NCI-H82 (cell line): Measurements from ENCODE around the gene LRRTM3.

ENCODE experiments used
- DNase-seq: peaks from one replicate; lab custom pipeline; 2025; lab: John Stamatoyannopoulos, UW

LRRTM3 gene

DNA sequence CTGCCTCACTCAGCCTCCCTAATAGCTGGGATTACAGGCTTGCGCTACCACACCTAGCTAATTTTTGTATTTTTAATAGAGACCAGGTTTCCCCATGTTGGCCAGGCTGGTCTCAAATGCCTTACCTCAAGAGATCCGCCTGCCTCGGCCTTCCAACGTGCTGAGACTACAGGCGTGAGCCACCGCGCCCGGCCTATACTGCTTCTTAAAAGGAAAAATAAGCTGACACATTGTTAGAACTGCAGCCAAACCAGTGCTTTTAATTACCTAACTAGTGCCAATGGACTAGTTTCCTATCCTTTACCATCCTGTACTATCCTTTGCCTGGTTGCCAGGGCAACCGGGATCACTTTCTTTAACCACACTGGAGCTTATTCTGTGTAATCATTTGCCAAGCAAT, 108.0 kb downstream of the LRRTM3 start:
- no peak for DNase-seq

DNA sequence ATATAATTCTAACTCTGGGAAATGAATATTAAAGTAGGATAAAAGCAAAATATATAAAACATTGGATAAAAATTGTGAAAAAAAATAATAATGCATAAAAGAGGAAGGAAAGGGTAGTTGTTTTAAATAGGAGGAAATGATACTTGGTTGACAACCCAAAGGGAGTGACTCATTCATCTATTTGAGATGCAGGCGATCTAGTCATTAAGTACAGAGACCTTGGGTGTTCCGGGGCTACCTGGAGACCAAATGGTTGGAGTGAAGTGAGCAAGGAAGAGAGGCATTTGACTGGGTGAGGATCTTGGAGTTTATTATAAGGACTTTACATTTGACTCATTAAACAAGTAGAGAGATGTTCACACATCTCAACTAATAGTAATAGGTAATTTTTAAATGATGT, 111.0 kb downstream of the LRRTM3 start:
- DNase-seq: no peak

DNA sequence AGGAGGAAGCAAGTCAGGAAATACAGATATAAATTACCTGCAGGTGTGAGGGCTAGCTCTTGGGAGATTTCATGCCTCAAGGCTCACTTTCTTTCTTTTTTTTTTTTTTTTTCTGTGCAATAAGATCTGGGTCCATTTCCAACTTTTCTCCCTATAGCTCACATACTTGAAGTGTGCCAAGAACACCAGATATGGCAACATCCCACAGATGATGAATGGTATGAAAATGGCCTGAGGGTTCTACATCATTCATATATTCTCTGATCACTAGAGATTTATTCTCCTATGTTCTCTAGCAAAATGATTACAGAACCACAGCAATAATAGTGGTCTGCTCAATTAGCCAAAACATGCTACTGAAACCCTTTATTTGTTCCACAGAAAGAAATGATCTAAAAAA, 117.2 kb downstream of the LRRTM3 start:
- DNase-seq: no peak

DNA sequence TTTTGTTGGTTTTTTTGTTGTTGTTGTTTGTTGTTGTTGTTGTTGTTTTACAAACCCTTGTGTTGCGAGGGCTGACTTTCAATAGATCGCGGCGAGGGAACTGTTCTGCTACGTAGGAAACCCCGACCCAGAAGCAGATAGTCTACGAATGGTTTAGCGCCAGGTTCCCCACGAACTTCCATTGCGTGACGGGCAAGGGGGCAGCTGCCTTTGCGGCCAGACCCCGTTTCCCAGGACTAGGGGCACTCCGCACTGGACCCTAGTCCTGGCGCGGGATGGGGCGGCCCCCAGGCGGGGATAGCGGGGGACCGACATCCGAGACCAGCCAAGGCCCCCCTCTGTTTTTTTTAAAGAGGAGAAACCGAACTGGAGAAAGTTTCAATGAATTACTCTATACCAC, 119.6 kb downstream of the LRRTM3 start:
- DNase-seq: no peak

DNA sequence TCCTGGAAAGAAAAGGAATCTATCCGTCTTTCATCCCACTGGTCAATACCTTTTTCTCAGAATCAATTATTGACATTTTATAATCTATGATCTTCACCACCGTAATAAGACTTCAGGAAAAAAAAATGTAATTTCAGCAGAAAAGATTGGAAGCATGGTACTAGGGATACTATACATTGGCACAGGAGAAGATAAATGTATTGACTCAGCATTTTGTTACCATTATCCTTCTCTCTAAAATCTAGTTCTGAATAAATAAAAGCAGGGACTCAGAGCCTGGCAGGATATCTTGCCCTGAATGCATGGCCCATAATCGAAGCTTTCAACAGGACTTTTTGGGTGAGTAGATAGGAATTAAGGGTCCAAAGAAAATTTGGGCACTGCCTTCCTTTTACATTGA, 120.7 kb downstream of the LRRTM3 start:
- no peak for DNase-seq

DNA sequence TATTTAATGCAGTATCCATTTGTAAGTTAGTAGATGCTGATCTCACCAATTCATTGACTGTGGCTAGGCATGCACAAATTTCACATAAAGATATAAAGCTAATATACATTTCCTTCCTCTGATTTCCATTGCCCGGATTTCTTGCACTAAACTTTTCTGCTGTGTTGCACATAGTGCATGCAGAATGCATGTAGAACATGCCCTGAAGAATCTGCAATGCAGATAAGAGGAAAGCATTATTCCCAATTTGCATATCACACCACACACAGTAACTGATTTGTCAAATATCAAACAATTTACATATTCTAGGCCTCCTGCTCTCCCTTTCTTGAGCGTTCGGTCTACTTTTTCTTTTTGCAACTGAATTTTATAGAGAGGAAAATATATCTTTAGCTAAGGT, 124.2 kb downstream of the LRRTM3 start:
- no peak for DNase-seq

DNA sequence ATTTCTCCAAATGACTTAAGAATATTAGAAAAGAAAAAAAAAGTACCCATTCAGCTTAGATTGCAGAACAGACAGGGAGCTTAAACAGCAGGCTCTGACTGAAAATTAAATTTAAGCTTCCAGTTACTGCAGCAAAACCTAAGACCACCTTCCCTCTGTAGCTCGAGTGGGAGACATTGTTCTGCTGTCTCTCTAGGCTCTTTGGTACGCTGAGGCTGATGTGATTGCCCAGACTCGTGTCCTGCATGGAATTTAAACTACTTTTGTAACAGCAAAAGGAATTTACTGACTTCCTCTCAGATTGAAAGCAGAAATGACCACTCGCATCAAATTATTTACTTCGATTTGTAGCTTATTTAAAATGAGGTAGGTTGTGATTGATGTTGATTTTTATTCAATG, 124.6 kb downstream of the LRRTM3 start:
- DNase-seq: no peak

DNA sequence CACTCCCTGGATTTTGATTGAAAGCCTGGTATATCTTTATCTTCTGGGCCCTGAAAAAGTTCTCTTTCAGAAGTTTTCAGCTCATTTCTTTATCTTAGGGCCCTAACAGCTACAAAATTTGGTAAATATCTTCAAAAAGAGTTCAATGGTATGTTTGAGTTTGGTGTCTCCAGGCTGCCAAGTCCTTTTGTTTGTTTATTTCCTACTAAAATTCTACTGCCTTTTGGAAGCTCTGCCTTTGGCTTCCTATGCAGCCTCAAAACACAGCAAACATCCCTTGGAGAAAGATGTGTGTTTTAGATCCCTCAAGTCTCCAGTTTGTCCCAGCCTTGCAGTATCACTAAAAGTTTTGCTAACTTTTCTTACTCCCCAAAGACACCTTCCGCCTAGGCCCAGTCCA, 146.8 kb downstream of the LRRTM3 start:
- DNase-seq: no peak

DNA sequence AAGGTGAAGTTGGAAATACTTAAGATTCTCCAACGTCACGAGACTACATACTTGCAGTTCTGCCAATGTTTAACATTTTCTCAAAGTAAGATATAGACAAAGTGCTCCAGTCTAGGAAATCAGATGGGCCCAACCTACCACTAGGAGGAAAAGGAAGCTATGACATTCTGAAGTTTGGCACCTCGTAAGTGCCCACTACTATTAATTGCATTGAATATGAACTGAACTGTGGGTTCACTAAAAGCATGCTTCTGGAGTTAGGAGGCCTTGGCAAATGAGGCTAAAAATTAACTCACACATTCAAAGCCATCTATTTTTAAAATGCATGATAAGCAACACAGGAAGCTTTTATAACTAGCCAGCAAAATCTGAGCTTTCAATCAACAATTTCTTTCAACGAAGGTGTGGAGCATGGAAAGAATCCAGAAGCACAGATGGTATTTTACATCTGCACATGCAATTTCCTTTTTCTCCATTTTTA, 149.7 kb downstream of the LRRTM3 start:
- no peak for DNase-seq

DNA sequence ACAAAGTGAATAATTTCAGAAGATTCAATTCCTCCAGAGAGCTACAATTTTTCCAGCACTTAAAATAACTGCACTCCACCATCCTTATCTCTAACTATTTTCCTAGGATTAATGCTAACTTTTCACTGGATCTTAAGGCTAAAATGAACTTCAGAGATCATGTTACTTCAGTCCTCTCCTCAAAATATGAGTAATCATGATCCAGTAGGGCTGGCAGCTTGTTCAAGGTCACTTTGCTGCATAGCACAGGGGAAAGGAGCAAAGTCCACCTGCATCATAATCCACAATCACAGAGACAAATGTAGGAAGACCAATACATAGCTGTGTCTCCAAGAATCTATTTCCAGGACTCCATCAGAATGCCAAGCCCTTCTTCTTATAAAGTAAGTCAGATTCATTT, 150.3 kb downstream of the LRRTM3 start:
- no peak for DNase-seq

DNA sequence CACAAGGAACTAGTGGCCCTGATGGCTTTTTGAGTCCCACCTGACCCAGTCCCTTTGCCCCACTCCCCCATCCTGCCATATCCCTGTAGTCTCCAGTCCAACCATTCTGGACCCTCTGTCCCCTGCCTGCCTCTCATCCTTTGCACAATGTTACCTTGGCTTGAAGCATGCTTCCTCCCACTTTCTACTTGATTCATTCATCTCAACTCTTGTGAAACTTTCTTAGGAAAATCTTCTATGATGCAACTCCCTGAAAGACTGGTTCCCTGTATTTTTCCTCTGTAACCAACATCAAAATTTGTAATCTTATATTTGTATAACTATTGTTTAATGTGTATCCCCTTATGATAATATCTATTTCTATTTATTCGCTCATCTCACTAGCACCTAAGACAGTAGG, 151.5 kb downstream of the LRRTM3 start:
- no peak for DNase-seq

DNA sequence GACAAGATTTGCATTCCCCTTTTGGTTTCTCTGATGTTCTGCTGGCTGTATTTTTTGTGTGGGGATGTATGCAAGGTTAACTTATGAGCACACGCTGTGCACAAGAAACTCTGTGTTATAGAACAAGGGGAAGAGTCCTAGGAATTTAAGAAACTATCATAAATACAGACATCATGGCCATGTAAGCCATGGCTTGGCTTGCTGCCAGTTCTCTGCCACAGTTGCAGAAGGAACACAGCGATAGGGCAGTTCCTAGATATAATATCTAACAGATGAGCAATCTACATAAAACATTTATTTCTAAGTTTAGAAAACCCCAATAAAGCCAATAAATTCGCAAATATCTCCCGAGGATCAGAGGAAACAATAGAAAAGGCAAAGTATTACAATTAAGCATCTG, 153.3 kb downstream of the LRRTM3 start:
- peak; percentile 1 for DNase-seq

DNA sequence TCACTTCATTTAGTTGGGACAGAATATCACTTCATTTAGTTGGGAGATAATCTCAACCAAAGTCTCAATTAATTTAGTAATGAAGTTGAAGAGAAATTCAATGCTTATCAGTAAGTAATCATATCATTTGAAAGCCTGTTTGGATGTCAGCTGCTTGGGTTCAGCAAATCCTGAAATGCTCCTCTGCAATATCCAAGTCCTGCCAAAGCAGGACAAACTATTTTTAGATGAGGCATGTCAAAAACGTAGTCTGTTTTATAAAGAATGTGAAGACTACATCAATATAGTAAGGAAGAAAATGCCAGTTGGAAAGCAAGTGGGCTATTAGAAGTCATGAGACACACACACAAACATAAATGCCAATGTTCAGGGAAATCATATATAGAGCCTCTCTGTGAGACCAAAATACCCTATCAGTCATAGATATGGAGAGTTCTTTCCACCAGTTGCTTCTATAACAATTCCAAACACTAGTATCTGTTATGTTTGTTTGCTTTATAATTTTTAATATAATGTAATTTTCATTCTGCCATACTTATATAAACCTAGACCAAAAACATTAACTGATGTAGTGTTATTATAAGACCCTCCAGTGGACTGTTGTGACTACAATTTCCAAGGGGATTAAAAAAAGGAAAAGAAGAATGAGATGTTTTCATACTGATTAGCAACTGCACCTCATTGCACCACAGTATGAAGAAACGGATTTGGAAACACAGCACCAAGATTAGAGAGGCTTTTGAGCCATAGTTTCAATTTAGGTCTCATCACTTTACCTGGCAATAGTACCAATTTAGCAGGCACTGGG, 160.7 kb downstream of the LRRTM3 start:
- DNase-seq: peak; percentile 25

DNA sequence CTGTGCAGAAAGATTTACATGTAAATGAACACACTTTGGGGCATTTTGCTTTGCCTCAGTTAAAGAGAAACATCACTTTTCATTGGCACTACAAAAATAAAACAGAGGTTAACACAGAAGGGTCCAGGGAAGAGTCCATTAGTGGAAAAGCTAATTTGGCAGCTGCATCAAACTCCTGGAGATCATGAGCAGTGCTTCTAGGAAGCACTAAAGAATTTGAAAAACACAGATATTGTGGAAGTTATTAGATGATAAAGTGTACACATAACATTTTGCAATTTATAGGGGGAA, 161.2 kb downstream of the LRRTM3 start:
- no peak for DNase-seq

DNA sequence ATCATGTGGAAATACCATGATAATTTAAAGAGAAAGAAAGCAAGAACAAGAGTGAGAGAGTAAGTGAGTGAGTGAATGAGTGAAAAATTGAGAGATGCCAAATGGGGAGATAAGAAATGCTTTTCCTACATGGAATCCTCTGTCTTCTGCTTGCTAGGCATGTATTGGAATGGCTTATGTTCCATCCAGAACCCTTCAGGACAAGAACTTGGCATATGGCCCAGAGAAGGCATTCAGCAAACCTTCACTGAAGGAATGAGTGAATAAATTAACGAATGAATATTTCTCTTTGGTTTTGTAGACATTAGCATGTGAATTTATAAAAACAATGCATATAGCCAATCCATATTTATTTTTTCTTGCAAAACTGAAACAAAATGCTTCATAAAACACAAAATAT, 162.2 kb downstream of the LRRTM3 start:
- DNase-seq: peak; percentile 22

DNA sequence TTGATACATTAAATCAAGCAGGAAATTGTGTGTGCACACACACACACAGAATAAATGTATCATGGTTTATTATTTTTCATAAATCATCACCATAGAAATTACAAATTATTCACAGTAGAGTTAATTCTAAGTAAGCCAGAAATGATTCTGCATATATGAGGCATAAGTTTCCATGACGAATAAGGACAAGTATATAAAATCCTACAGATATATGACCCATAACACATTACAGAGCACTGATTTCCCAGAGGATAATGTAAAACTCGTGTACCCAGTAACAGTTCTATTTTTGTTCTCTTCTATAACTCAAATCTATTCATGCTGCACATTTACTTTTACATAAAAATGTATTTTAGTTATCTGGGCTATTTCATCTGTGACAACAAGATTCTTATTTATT, 169.7 kb downstream of the LRRTM3 start:
- DNase-seq: no peak

DNA sequence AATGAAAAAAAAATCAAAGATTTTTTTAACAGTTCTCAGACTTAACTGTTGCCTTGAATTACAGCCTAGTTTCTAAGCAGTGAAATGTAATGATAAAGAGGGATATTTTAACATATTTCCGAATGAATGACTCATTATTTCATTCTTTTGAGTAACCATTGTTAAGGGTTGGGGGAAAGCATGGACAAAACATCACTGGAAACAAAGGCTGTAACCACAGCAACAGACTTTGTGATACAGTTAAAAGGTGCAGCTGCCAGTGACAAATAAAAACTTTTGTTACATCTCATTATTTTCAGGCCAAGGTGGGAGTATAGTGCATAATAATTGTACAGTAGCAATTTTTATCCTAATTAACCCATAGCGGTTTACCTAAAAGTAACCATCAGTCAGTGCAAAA, 172.6 kb downstream of the LRRTM3 start:
- DNase-seq: no peak

DNA sequence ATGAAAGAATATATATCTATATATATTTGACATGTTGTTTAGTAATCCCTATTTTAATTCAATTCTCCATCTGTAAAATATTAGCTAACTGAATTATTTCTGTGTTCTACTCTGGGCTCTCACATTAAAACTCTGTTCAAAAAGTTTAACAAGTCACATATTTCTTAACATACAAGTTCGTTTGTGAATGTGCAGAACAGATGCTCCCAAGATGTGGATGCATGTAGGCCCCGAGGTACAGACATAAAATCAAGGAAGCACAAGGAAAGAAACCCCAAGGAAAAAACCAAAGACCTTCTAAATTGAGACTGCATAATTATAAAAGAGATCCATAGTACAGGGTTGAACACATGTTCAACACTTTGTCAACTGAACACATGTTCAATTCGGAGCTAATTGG, 175.1 kb downstream of the LRRTM3 start:
- no peak for DNase-seq

DNA sequence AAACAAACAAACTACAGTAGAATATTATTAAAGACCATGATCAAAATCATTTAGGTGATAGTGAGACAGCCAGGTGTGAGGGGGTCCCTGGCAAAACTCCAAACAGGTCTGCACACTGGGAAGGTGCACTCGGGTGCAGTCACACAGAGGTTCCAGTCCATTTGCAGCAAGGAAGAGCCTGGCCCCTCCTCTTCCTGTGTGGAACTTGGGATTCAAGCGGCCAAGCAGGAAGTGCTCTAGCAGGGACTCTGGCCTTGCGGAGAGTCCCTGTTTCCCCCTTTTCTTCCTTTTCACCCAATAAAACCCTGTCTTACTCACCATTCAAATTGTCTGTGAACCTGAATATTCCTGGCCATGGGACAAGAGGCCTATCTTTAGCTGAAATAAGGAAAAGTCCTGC, 181.8 kb downstream of the LRRTM3 start:
- DNase-seq: no peak

DNA sequence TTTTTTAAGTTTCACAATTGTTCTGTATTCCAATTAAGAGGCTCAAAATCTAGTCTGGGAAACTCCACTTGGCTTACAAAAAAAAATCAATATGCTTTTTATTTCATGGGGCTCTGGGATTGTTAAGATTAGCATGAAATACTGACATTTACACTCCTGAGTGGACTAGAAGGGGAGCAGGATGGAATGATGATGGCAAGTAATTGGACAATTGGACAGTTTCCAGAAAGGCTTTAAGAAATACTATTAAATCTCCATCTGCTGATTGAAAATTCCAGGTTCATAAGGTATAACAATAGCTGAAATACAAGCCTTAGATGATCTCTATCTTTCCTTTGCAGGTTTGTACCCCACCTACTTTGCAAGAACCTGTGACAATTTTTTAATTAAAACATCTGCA, 184.4 kb downstream of the LRRTM3 start:
- DNase-seq: peak; percentile 88

DNA sequence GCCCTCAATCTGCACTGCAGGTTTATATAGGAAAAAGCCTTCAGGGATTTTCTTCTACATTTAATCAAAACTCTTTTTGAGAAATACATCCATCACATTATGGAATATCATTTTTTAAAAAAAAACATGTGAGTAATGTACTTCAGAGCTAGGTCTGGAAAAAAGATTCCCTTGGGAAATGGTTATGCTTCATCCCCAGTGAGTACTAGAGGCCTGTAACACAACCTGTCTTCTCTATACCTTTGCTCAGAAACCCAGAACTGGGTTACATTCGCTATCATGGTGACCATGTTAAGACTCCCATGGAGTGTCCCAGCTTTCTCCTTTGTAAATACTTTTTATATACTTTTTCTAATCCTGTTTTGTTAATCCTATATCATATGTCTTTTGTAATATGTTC, 186.9 kb downstream of the LRRTM3 start:
- no peak for DNase-seq

DNA sequence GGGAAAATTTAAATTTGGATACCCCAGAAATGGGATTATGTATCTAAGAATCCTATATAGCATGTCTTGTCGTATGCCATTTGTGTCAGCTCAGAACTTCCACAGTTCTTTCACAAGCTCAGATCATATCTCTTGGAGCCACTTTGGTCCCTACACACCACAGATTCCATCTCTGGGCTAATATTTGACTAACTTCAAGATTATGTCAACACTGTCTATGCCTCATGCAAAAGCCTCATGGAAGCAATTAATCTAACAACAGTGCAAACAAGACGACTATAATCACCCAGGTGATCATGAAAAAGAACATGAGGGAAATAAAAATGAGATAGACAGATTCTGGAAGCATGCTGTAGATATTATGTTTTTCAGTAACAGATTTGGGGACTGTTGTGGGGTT, 189.1 kb downstream of the LRRTM3 start:
- no peak for DNase-seq

DNA sequence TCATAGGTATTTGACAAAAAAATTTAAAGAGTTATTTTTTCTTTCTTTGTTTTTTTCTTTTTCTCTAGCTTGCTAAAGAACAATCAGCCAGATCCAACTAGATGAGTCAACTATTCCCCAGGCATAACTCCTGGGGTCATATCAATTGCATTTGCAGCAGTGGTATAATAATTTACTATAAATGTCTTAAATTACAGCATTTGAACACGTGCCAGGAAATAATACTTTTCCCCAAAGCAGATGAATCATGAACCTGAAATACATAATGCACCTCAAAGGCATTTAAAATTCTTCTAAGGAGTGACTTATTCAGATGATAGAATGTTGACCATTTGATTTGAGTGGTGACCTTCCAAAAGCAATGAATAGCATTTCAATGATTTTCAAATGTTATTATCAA, 190.1 kb downstream of the LRRTM3 start:
- no peak for DNase-seq

DNA sequence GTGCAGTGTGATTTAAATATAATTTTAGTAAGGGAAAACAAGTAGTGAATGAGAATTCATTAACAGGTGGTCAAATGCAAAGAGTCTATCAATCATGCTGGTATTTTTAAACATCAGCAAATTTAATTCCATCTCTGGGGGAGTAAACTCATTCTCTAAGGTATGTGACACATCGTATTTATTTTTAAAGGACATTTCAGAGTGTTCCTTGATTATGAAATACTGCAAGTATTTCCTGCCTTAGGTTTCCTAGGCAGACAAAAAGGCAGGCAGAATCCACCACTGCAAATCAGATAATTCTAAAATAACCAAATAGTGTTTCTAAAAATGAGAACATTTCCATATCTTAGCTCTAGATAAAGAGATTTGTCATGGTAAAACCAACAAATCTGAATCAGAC, 193.8 kb downstream of the LRRTM3 start:
- DNase-seq: no peak

DNA sequence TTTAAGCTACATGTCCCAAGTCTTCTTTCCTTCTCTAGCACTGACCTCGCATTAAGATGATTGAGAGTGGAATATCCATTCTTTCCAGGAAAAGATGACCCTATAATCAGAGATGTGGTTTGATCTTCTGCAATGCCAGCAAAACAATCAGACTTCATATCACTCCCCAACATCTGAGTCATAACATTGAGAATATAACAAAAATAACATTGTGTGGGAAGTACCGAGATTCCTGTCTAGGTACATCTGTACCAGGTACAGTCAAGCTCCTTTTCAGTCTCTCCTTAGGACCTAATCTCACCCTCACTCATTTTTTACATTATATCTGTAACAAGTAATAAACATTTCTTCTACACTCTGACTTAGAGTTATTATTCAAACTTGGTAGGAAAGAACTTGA, 201.6 kb downstream of the LRRTM3 start:
- DNase-seq: no peak
